Measurements from ENCODE around the gene NAA20.
"Not testable (repeated sequence)": the region's sequence is repeated elsewhere in the genome, so short reads cannot be mapped to it uniquely, and the experiment has no call there.

Gene NAA20

GRCh38 chr20:19991854-19992253, 25.3 kb upstream of the NAA20 start:
- no peak for DNase-seq

GRCh38 chr20:19992996-19993908, 23.9 kb upstream of the NAA20 start:
- no peak for DNase-seq

- DNase-seq: no peak
Observed at GRCh38 chr20:19993958-19994669, 23.0 kb upstream of the NAA20 start.

GRCh38 chr20:19995220-19995863, 21.8 kb upstream of the NAA20 start:
- peak; percentile 57 for DNase-seq

GRCh38 chr20:19996222-19996621, 20.9 kb upstream of the NAA20 start:
- DNase-seq: no peak

GRCh38 chr20:19996917-19997316, 20.2 kb upstream of the NAA20 start:
- no peak for DNase-seq

GRCh38 chr20:19998990-19999705, 18.0 kb upstream of the NAA20 start:
- DNase-seq: no peak

GRCh38 chr20:20000211-20000968, 16.8 kb upstream of the NAA20 start:
- no peak for DNase-seq

- no peak for DNase-seq
Observed at GRCh38 chr20:20002101-20002998, 14.8 kb upstream of the NAA20 start.

GRCh38 chr20:20003031-20003954, 13.9 kb upstream of the NAA20 start:
- DNase-seq: peak; percentile 16

- not testable (repeated sequence) for DNase-seq
Observed at GRCh38 chr20:20003955-20004322, 13.2 kb upstream of the NAA20 start.

- DNase-seq: no peak
Observed at GRCh38 chr20:20005342-20005741, 11.8 kb upstream of the NAA20 start.

- DNase-seq: no peak
Observed at GRCh38 chr20:20009784-20010253, 7.3 kb upstream of the NAA20 start.

GRCh38 chr20:20010639-20011500, 6.3 kb upstream of the NAA20 start:
- DNase-seq: no peak

- no peak for DNase-seq
Observed at GRCh38 chr20:20012541-20012940, 4.6 kb upstream of the NAA20 start.

GRCh38 chr20:20014659-20015058, 2.5 kb upstream of the NAA20 start:
- peak; percentile 51 for DNase-seq

GRCh38 chr20:20017844-20018185, 653 bp downstream of the NAA20 start:
- peak; percentile 13 for DNase-seq

- no peak for DNase-seq
Observed at GRCh38 chr20:20018366-20018765, 1.2 kb downstream of the NAA20 start.

GRCh38 chr20:20019123-20019522, 2.0 kb downstream of the NAA20 start:
- no peak for DNase-seq
